GM12878 (cell line): Measurements from ENCODE around the gene SYS1. TPM values are rescaled to one million over a fixed set of nuclear protein-coding genes. Genes with fewer than 3 reads are reported as not detected.

Experiments
- ATAC-seq: fragments of 200-7000 bp; cut with Tn5 transposase; 3 replicates; pipeline ENCODE4 v1.9.1; 2020; ENCODE audit warnings: mild to moderate bottlenecking, moderate library complexity
- BruUV-seq: library from RNA; stranded (reverse); fragments of 400-500 nt; replicated peaks from 2 replicates; lab custom pipeline; 2021; lab: Mats Ljungman, UMichigan
- CTCF ChIA-PET: fragments of 300-600 bp; sonication (Branson Sonifier 250); formaldehyde crosslinking; extraction: SDS; loops from one replicate; lab custom pipeline; 2021; ENCODE audit warnings: inconsistent platforms; lab: Yijun Ruan, JAX
- POLR2A ChIA-PET: fragments of 350-600 bp; formaldehyde crosslinking; extraction: SDS; loops from one replicate; lab custom pipeline; 2021; ENCODE audit warnings: inconsistent platforms; lab: Charles Lee
- RAD21 ChIA-PET: fragments of 300-600 bp; sonication (Branson Sonifier 250); formaldehyde crosslinking; loops from one replicate; lab custom pipeline; 2023; ENCODE audit warnings: antibody characterized with exemption; ENCODE audit not compliant: unreplicated experiment; lab: Charles Lee
- SMC1A ChIA-PET: fragments of 300-600 bp; sonication (Branson Sonifier 250); formaldehyde crosslinking; loops from one replicate; lab custom pipeline; 2023; ENCODE audit not compliant: unreplicated experiment, uncharacterized antibody; lab: Charles Lee
- DNase-seq: peaks from one replicate; pipeline ENCODE4 v3.0.0-alpha.2; 2011; ENCODE audit warnings: low read depth, low spot score
- FAIRE-seq: peaks from 3 replicates; lab custom pipeline; 2011; peaks lifted over from hg19 to GRCh38; lab: Jason Lieb, UNC
- H2AFZ ChIP-seq: 2 replicates; pipeline ENCODE4 v1.6.0; 2011; ENCODE audit warnings: low read depth, low read length, control low read depth; ENCODE audit not compliant: control insufficient read depth
- H3K27ac ChIP-seq: 2 replicates; pipeline ENCODE4 v1.5.1; 2011; ENCODE audit warnings: control low read depth; ENCODE audit not compliant: control insufficient read depth, insufficient read depth
- H3K27me3 ChIP-seq, 2 experiments: replicated peaks in 1 of 2; 2 replicates each; pipeline versions ENCODE4 v1.6.0 to v1.6.1; 2011; ENCODE audit warnings: low read length in 1 of 2; ENCODE audit not compliant: control insufficient read depth in 2 of 2, insufficient read depth in 2 of 2
- H3K36me3 ChIP-seq, 2 experiments: 2 replicates each; pipeline ENCODE4 v1.5.1; 2011; ENCODE audit warnings: low read length in 1 of 2; ENCODE audit not compliant: control insufficient read depth in 2 of 2, insufficient read depth in 2 of 2
- H3K4me1 ChIP-seq: 2 replicates; pipeline ENCODE4 v1.6.1; 2011; ENCODE audit warnings: mild to moderate bottlenecking, low read length, moderate library complexity, mixed read lengths; ENCODE audit not compliant: control insufficient read depth, insufficient read depth
- H3K4me2 ChIP-seq: 2 replicates; pipeline ENCODE4 v1.6.0; 2011; ENCODE audit warnings: control low read depth; ENCODE audit not compliant: control insufficient read depth, insufficient read depth
- H3K4me3 ChIP-seq: fragments of 200-600 bp; sonication (generic); 2 replicates; pipeline ENCODE4 v1.5.1; 2016
- H3K79me2 ChIP-seq: 2 replicates; pipeline ENCODE4 v1.6.0; 2011; ENCODE audit warnings: low read length; ENCODE audit not compliant: control insufficient read depth, insufficient read depth
- H3K9ac ChIP-seq: 2 replicates; pipeline ENCODE4 v1.8.0; 2011; ENCODE audit warnings: low read length, control low read depth, mixed read lengths; ENCODE audit not compliant: control insufficient read depth, insufficient read depth
- H3K9me3 ChIP-seq: replicated peaks from 3 replicates; pipeline ENCODE4 v1.5.1; 2011; ENCODE audit warnings: mild to moderate bottlenecking, low read length; ENCODE audit not compliant: control insufficient read depth, insufficient read depth
- H4K20me1 ChIP-seq: 2 replicates; pipeline ENCODE4 v1.6.0; 2011; ENCODE audit not compliant: control insufficient read depth, insufficient read depth
- FOXM1 ChIP-seq: IDR thresholded peaks from 2 replicates; pipeline ENCODE4 v1.6.1; 2012; ENCODE audit warnings: low read depth, mild to moderate bottlenecking, inconsistent platforms, low read length, moderate library complexity
- NFYB ChIP-seq: IDR thresholded peaks from 2 replicates; pipeline ENCODE4 v1.6.1; 2011; ENCODE audit warnings: low read depth, mild to moderate bottlenecking, low read length, improper control_type of control experiment, moderate library complexity; ENCODE audit not compliant: insufficient read depth
- NR2F1 ChIP-seq: fragments of 450-650 bp; conservative IDR thresholded peaks from 2 replicates; pipeline ENCODE4 v1.6.1; 2017; ENCODE audit warnings: mild to moderate bottlenecking
- RAD21 ChIP-seq: IDR thresholded peaks from 2 replicates; pipeline ENCODE4 v1.6.1; 2011; ENCODE audit warnings: mild to moderate bottlenecking, low read depth, low read length, moderate library complexity; ENCODE audit not compliant: insufficient read depth
- RBBP5 ChIP-seq: fragments of 200-600 bp; sonication (generic); conservative IDR thresholded peaks from 2 replicates; pipeline ENCODE4 v1.6.1; 2016
- REST ChIP-seq: IDR thresholded peaks from 2 replicates; pipeline ENCODE4 v1.6.1; 2012; ENCODE audit warnings: mild to moderate bottlenecking, low read depth, low read length
- STAT1 ChIP-seq: fragments of 450-650 bp; conservative IDR thresholded peaks from 2 replicates; pipeline ENCODE4 v1.6.1; 2014; ENCODE audit warnings: antibody characterized with exemption, mild to moderate bottlenecking
- WGBS: methylation state at CpG from one replicate; pipeline ENCODE4 v1.1.6; 2016; ENCODE audit warnings: low lambda C conversion rate; ENCODE audit not compliant: insufficient replicate concordance, insufficient coverage; ENCODE audit errors: missing lambda C conversion rate; 5-methylcytosine and 5-hydroxymethylcytosine counted together
- in situ Hi-C: fragments of 300-500 bp; cut with MboI; formaldehyde crosslinking; loops from 9 replicates; pipeline ENCODE4 v1.14.3; 2018; ENCODE audit warnings: mixed read lengths
- intact Hi-C: fragments of 100-400 bp; cut with micrococcal nuclease; formaldehyde crosslinking; loops from one replicate; pipeline ENCODE4 v1.14.2; 2022; ENCODE audit not compliant: unreplicated experiment
- polyA plus RNA-seq, 11 experiments: library from polyadenylated mRNA; depleted of rRNA in 4 of 11; unstranded in 6 of 11; stranded (reverse) in 5 of 11; fragments of >200 nt; fragmentation: Nextera tagmentation in 4 of 11; fragmentation: Illumina TruSeq in 1 of 11; extraction: Ambion mirVana in 4 of 11; extraction: Trizol in 1 of 11; gene quantifications; 1 replicate in 1 of 11; 2 replicates in 10 of 11; pipeline versions ENCODE4 v1.2.1 to v1.2.3, GENCODE V29; 2011 to 2016; ENCODE audit warnings: inconsistent platforms in 2 of 11, missing spikeins in 2 of 11, low read depth in 1 of 11
- total RNA-seq, 4 experiments: library from RNA; depleted of rRNA in 3 of 4; stranded (reverse); fragments of >200 nt in 3 of 4; fragmentation: Illumina TruSeq in 1 of 4; extraction: Trizol in 1 of 4; gene quantifications; 2 replicates each; pipeline versions ENCODE4 v1.2.1 to v1.2.3, GENCODE V29; 2013 to 2021
- TF ChIP-seq, protein P1 (sequence below): fragments of 450-650 bp; formaldehyde crosslinking; IDR thresholded peaks from 2 replicates; pipeline ENCODE4 v1.5.0; 2022; ENCODE audit warnings: mild to moderate bottlenecking, missing genetic modification characterization
- TF ChIP-seq, protein P2 (sequence below): fragments of 150-350 bp; IDR thresholded peaks from 2 replicates; pipeline ENCODE4 v1.6.1; 2014; ENCODE audit warnings: mild to moderate bottlenecking, low read depth, low read length

Gene SYS1
- total and polyA plus RNA-seq, 10 of the 15 experiments (the other 5 are each of a cell fraction or from before 2014, with no cell fraction given) = 5.1 to 22.6 (median 9.3) TPM

GRCh38 chr20:45353746-45354145 lies 9.2 kb upstream of the SYS1 start:
- Histone ChIP-seq H2AFZ (no peak overlapping the region), H3K9ac (no peak overlapping the region), H3K79me2 (no peaks in the 10 kb centered on the region), H3K4me1 (no peaks in the 10 kb centered on the region; the same call in 1 of the 2 replicates), H3K27me3 (no peaks in the 10 kb centered on the region), H3K4me3 (no peak overlapping the region), H3K36me3 (no peaks in the 10 kb centered on the region), H3K27ac (no peak overlapping the region), H4K20me1 (no peaks in the 10 kb centered on the region), H3K9me3 (no peaks in the 10 kb centered on the region), H3K4me2 (no peak overlapping the region)
- ChIA-PET RAD21 (interaction anchor here (1.2 kb wide), 1 partner anchor 84 kb away, joined by 3 read pairs; no protein-coding TSS in a partner anchor), SMC1A (interaction anchor here (2.9 kb wide), 1 partner anchor 15 kb away, joined by 8 read pairs; no protein-coding TSS in a partner anchor), POLR2A (no interaction called here), CTCF (interaction anchor here (2.8 to 6.3 kb wide), 2 partner anchors 33 to 83 kb away, joined by 6 to 35 read pairs; no protein-coding TSS in a partner anchor)
- WGBS = 33% methylated on average over 1 of the region's 1 CpG
- ATAC-seq (no peak), FAIRE-seq (no peak), DNase-seq (no peak)
- intact Hi-C loops = no loop called here
- no TSS peak for BruUV-seq
- no peak for TF ChIP-seq NR2F1
- no peak for TF ChIP-seq STAT1
- TF ChIP-seq RBBP5 = no peak
- TF ChIP-seq FOXM1 = no peak
- TF ChIP-seq, protein P1, sequence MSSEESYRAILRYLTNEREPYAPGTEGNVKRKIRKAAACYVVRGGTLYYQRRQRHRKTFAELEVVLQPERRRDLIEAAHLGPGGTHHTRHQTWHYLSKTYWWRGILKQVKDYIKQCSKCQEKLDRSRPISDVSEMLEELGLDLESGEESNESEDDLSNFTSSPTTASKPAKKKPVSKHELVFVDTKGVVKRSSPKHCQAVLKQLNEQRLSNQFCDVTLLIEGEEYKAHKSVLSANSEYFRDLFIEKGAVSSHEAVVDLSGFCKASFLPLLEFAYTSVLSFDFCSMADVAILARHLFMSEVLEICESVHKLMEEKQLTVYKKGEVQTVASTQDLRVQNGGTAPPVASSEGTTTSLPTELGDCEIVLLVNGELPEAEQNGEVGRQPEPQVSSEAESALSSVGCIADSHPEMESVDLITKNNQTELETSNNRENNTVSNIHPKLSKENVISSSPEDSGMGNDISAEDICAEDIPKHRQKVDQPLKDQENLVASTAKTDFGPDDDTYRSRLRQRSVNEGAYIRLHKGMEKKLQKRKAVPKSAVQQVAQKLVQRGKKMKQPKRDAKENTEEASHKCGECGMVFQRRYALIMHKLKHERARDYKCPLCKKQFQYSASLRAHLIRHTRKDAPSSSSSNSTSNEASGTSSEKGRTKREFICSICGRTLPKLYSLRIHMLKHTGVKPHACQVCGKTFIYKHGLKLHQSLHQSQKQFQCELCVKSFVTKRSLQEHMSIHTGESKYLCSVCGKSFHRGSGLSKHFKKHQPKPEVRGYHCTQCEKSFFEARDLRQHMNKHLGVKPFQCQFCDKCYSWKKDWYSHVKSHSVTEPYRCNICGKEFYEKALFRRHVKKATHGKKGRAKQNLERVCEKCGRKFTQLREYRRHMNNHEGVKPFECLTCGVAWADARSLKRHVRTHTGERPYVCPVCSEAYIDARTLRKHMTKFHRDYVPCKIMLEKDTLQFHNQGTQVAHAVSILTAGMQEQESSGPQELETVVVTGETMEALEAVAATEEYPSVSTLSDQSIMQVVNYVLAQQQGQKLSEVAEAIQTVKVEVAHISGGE (CRISPR knock-in tag) = no peak
- TF ChIP-seq RAD21 = no peak
- TF ChIP-seq NFYB = no peak
- no peak for TF ChIP-seq REST
- TF ChIP-seq, protein P2, sequence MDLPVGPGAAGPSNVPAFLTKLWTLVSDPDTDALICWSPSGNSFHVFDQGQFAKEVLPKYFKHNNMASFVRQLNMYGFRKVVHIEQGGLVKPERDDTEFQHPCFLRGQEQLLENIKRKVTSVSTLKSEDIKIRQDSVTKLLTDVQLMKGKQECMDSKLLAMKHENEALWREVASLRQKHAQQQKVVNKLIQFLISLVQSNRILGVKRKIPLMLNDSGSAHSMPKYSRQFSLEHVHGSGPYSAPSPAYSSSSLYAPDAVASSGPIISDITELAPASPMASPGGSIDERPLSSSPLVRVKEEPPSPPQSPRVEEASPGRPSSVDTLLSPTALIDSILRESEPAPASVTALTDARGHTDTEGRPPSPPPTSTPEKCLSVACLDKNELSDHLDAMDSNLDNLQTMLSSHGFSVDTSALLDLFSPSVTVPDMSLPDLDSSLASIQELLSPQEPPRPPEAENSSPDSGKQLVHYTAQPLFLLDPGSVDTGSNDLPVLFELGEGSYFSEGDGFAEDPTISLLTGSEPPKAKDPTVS = no peak
- in situ Hi-C loops = no loop called here
